HG02840 (cell line): ENCODE results near the gene TBCD.
A peak's percentile ranks its signal among the peaks of the same experiment; 100 is the strongest.
"Not testable (repeated sequence)": the region's sequence is repeated elsewhere in the genome, so short reads cannot be mapped to it uniquely, and the experiment has no call there.

Experiments
- ATAC-seq: cut with Tn5 transposase; IDR thresholded peaks from one replicate; pipeline ENCODE4 v1.9.1; 2021; ENCODE audit warnings: mild to moderate bottlenecking, moderate library complexity, moderate number of reproducible peaks; ENCODE audit not compliant: unreplicated experiment, low FRiP score

Gene TBCD

GRCh38 chr17:82726427-82726826, 25.4 kb upstream of the TBCD start:
- no peak for ATAC-seq

- ATAC-seq, result no peak
These were observed 22.2 kb upstream of the TBCD start for GRCh38 chr17:82729479-82730260.

GRCh38 chr17:82732118-82732743, 19.6 kb upstream of the TBCD start:
- no peak for ATAC-seq

- no peak for ATAC-seq
These were observed 16.6 kb upstream of the TBCD start, which contains the start of gene FN3K for GRCh38 chr17:82734987-82735866. Gene FN3K (plus strand): TSS chr17:82735615. CDS start chr17:82735637, 22 bp downstream.

GRCh38 chr17:82736511-82737185, 15.2 kb upstream of the TBCD start:
- no peak for ATAC-seq

GRCh38 chr17:82737967-82738877, 13.6 kb upstream of the TBCD start:
- no peak for ATAC-seq

GRCh38 chr17:82740906-82741759, 10.7 kb upstream of the TBCD start:
- ATAC-seq, result no peak

GRCh38 chr17:82743344-82744219, 8.3 kb upstream of the TBCD start:
- no peak for ATAC-seq

GRCh38 chr17:82744736-82745135, 7.1 kb upstream of the TBCD start:
- not testable (repeated sequence) for ATAC-seq

- ATAC-seq, result no peak
These were observed 6.3 kb upstream of the TBCD start for GRCh38 chr17:82745524-82745923.

- ATAC-seq, result no peak
These were observed 3.1 kb upstream of the TBCD start for GRCh38 chr17:82748756-82749155.

GRCh38 chr17:82750241-82750908, 1.5 kb upstream of the TBCD start:
- no peak for ATAC-seq

- ATAC-seq, result no peak
These were observed 694 bp upstream of the TBCD start for GRCh38 chr17:82751171-82751570.

GRCh38 chr17:82752371-82753200, 721 bp downstream of the TBCD start:
- ATAC-seq, result peak; percentile 20

- ATAC-seq, result no peak
These were observed 1.3 kb downstream of the TBCD start for GRCh38 chr17:82753201-82753464.
